ENCODE data around the gene DCAF4.

DCAF4 gene

DNA sequence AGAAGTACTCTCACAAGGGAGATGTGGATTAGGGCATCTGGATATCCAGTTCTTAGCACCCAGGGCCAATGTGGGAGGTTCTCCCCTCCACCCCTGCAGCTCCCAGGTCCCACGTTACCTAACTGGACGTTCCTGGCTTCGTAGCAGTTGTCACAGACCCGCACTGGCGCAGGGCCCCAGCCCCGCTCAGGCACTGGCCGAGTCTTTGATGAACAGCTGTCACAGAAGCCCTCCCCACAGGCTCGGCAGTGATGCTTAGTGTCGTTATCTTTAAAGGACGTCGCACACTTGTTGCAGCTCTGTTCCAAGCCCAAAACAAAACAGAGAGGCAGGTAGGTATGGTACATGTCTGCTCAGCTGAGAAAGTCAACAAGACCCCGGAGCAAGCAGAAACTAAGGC, 48.4 kb downstream of the DCAF4 start:
- no peaks in the 10 kb centered on the region for H3F3A ChIP-seq (ENCODE audit: low read depth)
- no peak overlapping the region for H3K9ac ChIP-seq (ENCODE audit: low read depth, low read length, poor library complexity, severe bottlenecking)
- no peaks in the 10 kb centered on the region for H3K4me1 ChIP-seq (ENCODE audit: insufficient read depth, low read length, poor library complexity, severe bottlenecking)
- peaks cover 87% of the 10 kb centered on the region; the same call in 1 of the 2 replicates for H3K36me3 ChIP-seq (ENCODE audit: insufficient read depth, low read length)
- no peak overlapping the region for H2AFZ ChIP-seq (ENCODE audit: low read length)
- H3K79me2 ChIP-seq (ENCODE audit: insufficient read depth, low read length) = no peaks in the 10 kb centered on the region
- no peaks in the 10 kb centered on the region for H4K20me1 ChIP-seq (ENCODE audit: insufficient read depth, low read length, poor library complexity, severe bottlenecking)
- no peaks in the 10 kb centered on the region for H3K27me3 ChIP-seq (ENCODE audit: insufficient read depth, low read length, poor library complexity, severe bottlenecking)
- no peaks in the 10 kb centered on the region for H3K9me3 ChIP-seq (ENCODE audit: insufficient read depth, low read depth, low read length)
- no peak for TF ChIP-seq EZH2phosphoT487 (IDR thresholded peaks at IDR 0.05; ENCODE audit: borderline replicate concordance)
- TF ChIP-seq, protein P1, sequence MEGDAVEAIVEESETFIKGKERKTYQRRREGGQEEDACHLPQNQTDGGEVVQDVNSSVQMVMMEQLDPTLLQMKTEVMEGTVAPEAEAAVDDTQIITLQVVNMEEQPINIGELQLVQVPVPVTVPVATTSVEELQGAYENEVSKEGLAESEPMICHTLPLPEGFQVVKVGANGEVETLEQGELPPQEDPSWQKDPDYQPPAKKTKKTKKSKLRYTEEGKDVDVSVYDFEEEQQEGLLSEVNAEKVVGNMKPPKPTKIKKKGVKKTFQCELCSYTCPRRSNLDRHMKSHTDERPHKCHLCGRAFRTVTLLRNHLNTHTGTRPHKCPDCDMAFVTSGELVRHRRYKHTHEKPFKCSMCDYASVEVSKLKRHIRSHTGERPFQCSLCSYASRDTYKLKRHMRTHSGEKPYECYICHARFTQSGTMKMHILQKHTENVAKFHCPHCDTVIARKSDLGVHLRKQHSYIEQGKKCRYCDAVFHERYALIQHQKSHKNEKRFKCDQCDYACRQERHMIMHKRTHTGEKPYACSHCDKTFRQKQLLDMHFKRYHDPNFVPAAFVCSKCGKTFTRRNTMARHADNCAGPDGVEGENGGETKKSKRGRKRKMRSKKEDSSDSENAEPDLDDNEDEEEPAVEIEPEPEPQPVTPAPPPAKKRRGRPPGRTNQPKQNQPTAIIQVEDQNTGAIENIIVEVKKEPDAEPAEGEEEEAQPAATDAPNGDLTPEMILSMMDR (conservative IDR thresholded peaks at IDR 0.05; ENCODE audit: low read length) = no peak
- H3K9me2 ChIP-seq (replicated peaks; ENCODE audit: low read depth, low read length) = no peaks in the 10 kb centered on the region
- no peak overlapping the region for H3K4me2 ChIP-seq (ENCODE audit: low read depth, low read length, poor library complexity, severe bottlenecking)
- no peak overlapping the region for H3K4me3 ChIP-seq (ENCODE audit: low read length, poor library complexity, severe bottlenecking)

DNA sequence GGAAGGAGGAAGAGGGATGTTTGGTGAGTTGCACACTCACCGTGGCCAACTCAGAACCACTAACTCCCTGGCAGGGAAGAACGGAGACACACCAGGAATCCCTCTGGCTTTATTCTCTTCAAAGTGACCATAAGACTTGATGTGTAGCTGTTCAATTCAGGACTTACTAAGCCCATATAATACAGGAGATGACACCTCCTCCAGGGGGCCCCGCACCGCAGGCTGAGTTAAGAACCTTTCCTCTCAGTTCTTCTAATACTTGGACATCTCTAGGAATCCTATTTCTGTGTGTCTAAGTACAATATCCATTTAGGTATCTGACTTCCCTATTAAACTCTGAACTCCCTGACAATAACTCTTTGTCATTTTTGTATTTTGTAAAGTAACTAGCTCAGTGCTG, 49.5 kb downstream of the DCAF4 start:
- no peak overlapping the region for H3K4me3 ChIP-seq (ENCODE audit: low read length, poor library complexity, severe bottlenecking)
- no peak overlapping the region for H3K9ac ChIP-seq (ENCODE audit: low read depth, low read length, poor library complexity, severe bottlenecking)
- no peak overlapping the region for H3K4me2 ChIP-seq (ENCODE audit: low read depth, low read length, poor library complexity, severe bottlenecking)
- no peaks in the 10 kb centered on the region for H3K4me1 ChIP-seq (ENCODE audit: insufficient read depth, low read length, poor library complexity, severe bottlenecking)
- H3K9me2 ChIP-seq (replicated peaks; ENCODE audit: low read depth, low read length) = no peaks in the 10 kb centered on the region
- no peaks in the 10 kb centered on the region for H3K79me2 ChIP-seq (ENCODE audit: insufficient read depth, low read length)
- no peaks in the 10 kb centered on the region for H3K9me3 ChIP-seq (ENCODE audit: insufficient read depth, low read depth, low read length)
- H3K36me3 ChIP-seq (ENCODE audit: insufficient read depth, low read length) = peaks cover 83% of the 10 kb centered on the region; the same call in 1 of the 2 replicates
- no peak for TF ChIP-seq EZH2phosphoT487 (IDR thresholded peaks at IDR 0.05; ENCODE audit: borderline replicate concordance)
- TF ChIP-seq, protein P1 (conservative IDR thresholded peaks at IDR 0.05; ENCODE audit: low read length) = peak; percentile 31
- no peaks in the 10 kb centered on the region for H3K27me3 ChIP-seq (ENCODE audit: insufficient read depth, low read length, poor library complexity, severe bottlenecking)
- no peaks in the 10 kb centered on the region for H4K20me1 ChIP-seq (ENCODE audit: insufficient read depth, low read length, poor library complexity, severe bottlenecking)
- H2AFZ ChIP-seq (ENCODE audit: low read length) = no peak overlapping the region
- H3F3A ChIP-seq (ENCODE audit: low read depth) = no peaks in the 10 kb centered on the region

DNA sequence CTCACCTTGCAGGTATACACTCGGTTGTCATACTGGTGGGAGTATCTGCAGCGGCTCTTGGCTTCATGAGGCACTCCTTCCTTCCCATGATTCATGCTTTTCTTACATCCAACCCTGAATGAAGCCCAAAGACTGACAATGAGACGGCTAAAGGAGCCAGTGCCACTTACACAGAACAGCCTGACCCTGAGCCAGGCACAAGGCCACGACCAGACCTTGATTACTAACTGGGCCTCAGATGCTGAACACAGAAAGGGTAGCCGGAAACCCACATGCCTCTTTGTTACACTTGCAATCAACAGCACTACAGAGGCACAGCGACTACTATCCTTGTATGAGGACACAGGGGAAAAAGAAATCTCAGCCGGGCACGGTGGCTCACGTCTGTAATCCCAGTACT, 52.6 kb downstream of the DCAF4 start:
- H3K79me2 ChIP-seq (ENCODE audit: insufficient read depth, low read length) = no peaks in the 10 kb centered on the region
- H3K27me3 ChIP-seq (ENCODE audit: insufficient read depth, low read length, poor library complexity, severe bottlenecking) = no peaks in the 10 kb centered on the region
- peaks cover 3% of the 10 kb centered on the region for H3K4me1 ChIP-seq (ENCODE audit: insufficient read depth, low read length, poor library complexity, severe bottlenecking)
- TF ChIP-seq EZH2phosphoT487 (IDR thresholded peaks at IDR 0.05; ENCODE audit: borderline replicate concordance) = no peak
- TF ChIP-seq, protein P1 (conservative IDR thresholded peaks at IDR 0.05; ENCODE audit: low read length) = no peak
- no peaks in the 10 kb centered on the region for H3K9me2 ChIP-seq (replicated peaks; ENCODE audit: low read depth, low read length)
- peaks cover 74% of the 10 kb centered on the region; the same call in 1 of the 2 replicates for H3K36me3 ChIP-seq (ENCODE audit: insufficient read depth, low read length)
- H3K9me3 ChIP-seq (ENCODE audit: insufficient read depth, low read depth, low read length) = no peaks in the 10 kb centered on the region
- no peaks in the 10 kb centered on the region for H3F3A ChIP-seq (ENCODE audit: low read depth)
- H3K9ac ChIP-seq (ENCODE audit: low read depth, low read length, poor library complexity, severe bottlenecking) = no peak overlapping the region
- no peak overlapping the region for H3K4me2 ChIP-seq (ENCODE audit: low read depth, low read length, poor library complexity, severe bottlenecking)
- H3K4me3 ChIP-seq (ENCODE audit: low read length, poor library complexity, severe bottlenecking) = no peak overlapping the region
- no peak overlapping the region for H2AFZ ChIP-seq (ENCODE audit: low read length)
- no peaks in the 10 kb centered on the region for H4K20me1 ChIP-seq (ENCODE audit: insufficient read depth, low read length, poor library complexity, severe bottlenecking)
